HCT116 (cell line): ENCODE data around the gene KRT14. TPM values are rescaled to one million over a fixed set of nuclear protein-coding genes. Genes with fewer than 3 reads are reported as not detected.

Source experiments
- ATAC-seq: fragments of 200-7000 bp; cut with Tn5 transposase; 2 replicates; pipeline ENCODE4 v1.9.1; 2020; ENCODE audit warnings: mild to moderate bottlenecking, moderate library complexity
- BruUV-seq: library from RNA; stranded (reverse); fragments of 400-500 nt; replicated peaks from 2 replicates; lab custom pipeline; 2021; lab: Mats Ljungman, UMichigan
- CTCF ChIA-PET: fragments of 300-600 bp; sonication (Branson Sonifier 250); formaldehyde crosslinking; loops from one replicate; lab custom pipeline; 2021; ENCODE audit warnings: antibody characterized with exemption; lab: Charles Lee
- POLR2A ChIA-PET: fragments of 300-600, 350-600 bp; sonication (Branson Sonifier 250); formaldehyde crosslinking; loops from one replicate; lab custom pipeline; 2021; ENCODE audit warnings: antibody characterized with exemption; lab: Charles Lee
- RAD21 ChIA-PET, 2 experiments: fragments of 300-600 bp; sonication (Branson Sonifier 250); formaldehyde crosslinking; loops; one replicate each; lab custom pipeline; 2023; ENCODE audit warnings: low total read pairs in 2 of 2; ENCODE audit not compliant: uncharacterized antibody in 2 of 2, unreplicated experiment in 2 of 2, low non-redundant PET in 1 of 2; lab: Charles Lee
- DNase-seq: peaks from one replicate; pipeline ENCODE4 v3.0.0-alpha.2; 2010; ENCODE audit warnings: low read depth, low spot score
- H2AFZ ChIP-seq: fragments of 200-600 bp; shearing (Covaris generic), sonication (generic); 2 replicates; pipeline ENCODE4 v1.6.1; 2017; ENCODE audit warnings: low read depth, mixed run types, mixed read lengths, antibody characterized with exemption, low read length; ENCODE audit not compliant: poor library complexity, severe bottlenecking
- H3K27ac ChIP-seq: 2 replicates; pipeline ENCODE4 v1.5.1; 2012; ENCODE audit warnings: low read depth, low read length
- H3K27me3 ChIP-seq: fragments of 200-600 bp; sonication (generic); 2 replicates; pipeline ENCODE4 v1.6.1; 2016; ENCODE audit warnings: mixed run types, low read length, mixed read lengths; ENCODE audit not compliant: insufficient read depth
- H3K36me3 ChIP-seq, 2 experiments: fragments of 200-500 bp in 1 of 2; fragments of 200-600 bp in 1 of 2; sonication (Bioruptor generic) in 1 of 2; sonication (generic) in 1 of 2; 2 replicates each; pipeline versions ENCODE4 v1.5.1 to v1.6.1; 2014 to 2016; ENCODE audit warnings: low read length in 2 of 2, inconsistent platforms in 1 of 2, mixed read lengths in 1 of 2, mixed run types in 1 of 2; ENCODE audit not compliant: insufficient read depth in 2 of 2, control insufficient read depth in 1 of 2
- H3K4me1 ChIP-seq, 2 experiments: fragments of 200-600 bp in 1 of 2; sonication (generic) in 1 of 2; 2 replicates each; pipeline versions ENCODE4 v1.5.1 to v1.6.1; 2012 to 2017; ENCODE audit warnings: low read length in 2 of 2, inconsistent platforms in 1 of 2, mild to moderate bottlenecking in 1 of 2, mixed read lengths in 1 of 2, mixed run types in 1 of 2, moderate library complexity in 1 of 2; ENCODE audit not compliant: insufficient read depth in 2 of 2, control insufficient read depth in 1 of 2
- H3K4me2 ChIP-seq: fragments of 200-600 bp; sonication (generic); 2 replicates; pipeline ENCODE4 v1.6.1; 2017; ENCODE audit warnings: mixed run types, low read length, mixed read lengths
- H3K4me3 ChIP-seq, 2 experiments: fragments of 200-600 bp in 1 of 2; sonication (generic) in 1 of 2; replicated peaks in 1 of 2; 2 replicates each; pipeline ENCODE4 v1.5.1; 2011 to 2016; ENCODE audit warnings: low read length in 2 of 2, control low read depth in 1 of 2, low read depth in 1 of 2, mild to moderate bottlenecking in 1 of 2, mixed read lengths in 1 of 2, mixed run types in 1 of 2
- H3K79me2 ChIP-seq: fragments of 200-600 bp; sonication (generic); 2 replicates; pipeline ENCODE4 v1.6.1; 2017; ENCODE audit warnings: mild to moderate bottlenecking, mixed run types, low read length, moderate library complexity, mixed read lengths; ENCODE audit not compliant: insufficient read depth
- H3K9ac ChIP-seq: fragments of 200-600 bp; sonication (generic); 2 replicates; pipeline ENCODE4 v1.6.1; 2016; ENCODE audit warnings: low read length, mixed read lengths
- H3K9me2 ChIP-seq: fragments of 200-600 bp; sonication (generic), shearing (Covaris generic); 2 replicates; pipeline ENCODE4 v1.6.1; 2017; ENCODE audit warnings: mixed run types, mild to moderate bottlenecking, moderate library complexity; ENCODE audit not compliant: insufficient read depth
- H3K9me3 ChIP-seq, 2 experiments: fragments of 200-500 bp in 1 of 2; fragments of 200-600 bp in 1 of 2; sonication (Bioruptor generic) in 1 of 2; sonication (generic) in 1 of 2; 2 replicates each; pipeline ENCODE4 v1.6.1; 2014 to 2017; ENCODE audit warnings: low read length in 2 of 2, mixed read lengths in 2 of 2, inconsistent platforms in 1 of 2, low read depth in 1 of 2, mild to moderate bottlenecking in 1 of 2, mixed run types in 1 of 2, moderate library complexity in 1 of 2; ENCODE audit not compliant: control insufficient read depth in 1 of 2, insufficient read depth in 1 of 2
- H4K20me1 ChIP-seq: fragments of 200-600 bp; sonication (generic), shearing (Covaris generic); 2 replicates; pipeline ENCODE4 v1.6.1; 2017; ENCODE audit warnings: mixed run types, mild to moderate bottlenecking, moderate library complexity; ENCODE audit not compliant: insufficient read depth
- CBX3 ChIP-seq: IDR thresholded peaks from 2 replicates; pipeline ENCODE4 v1.6.1; 2012; ENCODE audit warnings: low read depth
- CTCF ChIP-seq, 3 experiments: fragments of 200-600 bp in 1 of 3; sonication (generic) in 1 of 3; IDR thresholded peaks in 2 of 3; conservative IDR thresholded peaks in 1 of 3; 2 replicates each; pipeline ENCODE4 v1.5.1; 2012 to 2017; ENCODE audit warnings: low read depth in 2 of 3, low read length in 2 of 3, antibody characterized with exemption in 1 of 3, borderline replicate concordance in 1 of 3, control low read depth in 1 of 3, mild to moderate bottlenecking in 1 of 3, mixed read lengths in 1 of 3, mixed run types in 1 of 3, moderate library complexity in 1 of 3; ENCODE audit not compliant: insufficient read depth in 1 of 3
- ELF1 ChIP-seq: IDR thresholded peaks from 2 replicates; pipeline ENCODE4 v1.6.1; 2012; ENCODE audit warnings: low read depth, borderline replicate concordance
- EZH2 ChIP-seq: fragments of 200-600 bp; sonication (generic); IDR thresholded peaks from 2 replicates; pipeline ENCODE4 v1.6.1; 2017; ENCODE audit warnings: antibody characterized with exemption, mixed run types
- MAX ChIP-seq: IDR thresholded peaks from 2 replicates; pipeline ENCODE4 v1.6.1; 2012
- POLR2A ChIP-seq: IDR thresholded peaks from 2 replicates; pipeline ENCODE4 v1.7.0; 2011; ENCODE audit warnings: borderline replicate concordance; ENCODE audit not compliant: insufficient read depth, insufficient read length; ENCODE audit errors: extremely low read depth
- POLR2AphosphoS5 ChIP-seq: IDR thresholded peaks from 2 replicates; pipeline ENCODE4 v1.6.1; 2011; ENCODE audit warnings: mild to moderate bottlenecking, low read depth, low read length, moderate library complexity
- SIN3A ChIP-seq: IDR thresholded peaks from 2 replicates; pipeline ENCODE4 v1.6.1; 2012; ENCODE audit warnings: low read depth
- YY1 ChIP-seq: IDR thresholded peaks from 2 replicates; pipeline ENCODE4 v1.6.1; 2011; ENCODE audit warnings: low read length, low read depth, moderate library complexity, mild to moderate bottlenecking; ENCODE audit not compliant: insufficient replicate concordance; ENCODE audit errors: extremely low read depth
- ZBTB33 ChIP-seq: IDR thresholded peaks from 2 replicates; pipeline ENCODE4 v1.6.1; 2011; ENCODE audit warnings: mild to moderate bottlenecking, low read length, moderate library complexity; ENCODE audit not compliant: insufficient replicate concordance; ENCODE audit errors: extremely low read depth
- intact Hi-C: fragments of 100-400 bp; cut with micrococcal nuclease; formaldehyde crosslinking; loops from 2 replicates; pipeline ENCODE4 v1.10.0; 2022
- total RNA-seq: library from RNA; stranded (reverse); gene quantifications from one replicate; pipeline ENCODE4 v1.2.1, GENCODE V29; 2021; ENCODE audit not compliant: unreplicated experiment

The KRT14 gene
- total RNA-seq, 1 experiment from 2014 or later = not detected

GRCh38 chr17:41534899-41535546 lies 51.7 kb downstream of the KRT14 start:
- ChIA-PET RAD21 (no interaction called here), POLR2A (interaction anchor here (0.9 to 2.3 kb wide), 4 partner anchors 9 to 14 kb away, joined by 3 to 7 read pairs (median 4); no protein-coding TSS in a partner anchor), CTCF (interaction anchor here (0.7 to 4.9 kb wide), 2 partner anchors 14 to 131 kb away, joined by 3 to 39 read pairs; no protein-coding TSS in a partner anchor)
- H3K36me3 ChIP-seq = no peaks in the 10 kb centered on the region
- no TSS peak for BruUV-seq
- no peaks in the 10 kb centered on the region for H4K20me1 ChIP-seq
- no peaks in the 10 kb centered on the region for H3K9me2 ChIP-seq
- no peak overlapping the region for H3K27ac ChIP-seq
- no peaks in the 10 kb centered on the region for H3K27me3 ChIP-seq
- no peaks in the 10 kb centered on the region for H3K9me3 ChIP-seq
- no peak overlapping the region for H3K4me3 ChIP-seq
- DNase-seq (no peak), ATAC-seq (no peak)
- intact Hi-C loops = no loop called here
- no peak overlapping the region for H3K4me2 ChIP-seq
- TF ChIP-seq POLR2A (no peak), CTCF (IDR thresholded peaks at IDR 0.05 in 2 of 3, conservative IDR thresholded peaks at IDR 0.05 in 1 of 3; ENCODE audit: borderline replicate concordance in 1 of 3, insufficient read depth in 1 of 3, low read depth in 2 of 3, low read length in 2 of 3) (peak in 1 of 3 experiments; percentile 7; a peak in 1 of 6 replicates)
- H3K79me2 ChIP-seq = no peaks in the 10 kb centered on the region
- H3K9ac ChIP-seq = no peak overlapping the region
- peaks cover 28 to 76% of the 10 kb centered on the region in 2 experiments for H3K4me1 ChIP-seq
- H2AFZ ChIP-seq = no peak overlapping the region

GRCh38 chr17:41533613-41534012 lies 53.1 kb downstream of the KRT14 start:
- Histone ChIP-seq H3K27ac (no peak overlapping the region), H4K20me1 (no peaks in the 10 kb centered on the region), H3K9ac (no peak overlapping the region), H3K27me3 (no peaks in the 10 kb centered on the region), H3K9me3 (no peaks in the 10 kb centered on the region), H3K4me3 (no peak overlapping the region), H3K79me2 (peaks cover 9% of the 10 kb centered on the region; the same call in 1 of the 2 replicates), H3K9me2 (no peaks in the 10 kb centered on the region), H2AFZ (no peak overlapping the region)
- intact Hi-C loops = no loop called here
- no peak for ATAC-seq
- TF ChIP-seq EZH2 = no peak
- TF ChIP-seq CBX3 = no peak
- TF ChIP-seq SIN3A = no peak
- no peak for TF ChIP-seq YY1
- no peak for TF ChIP-seq POLR2AphosphoS5
- TF ChIP-seq ELF1 = no peak
- TF ChIP-seq MAX = no peak
- TF ChIP-seq ZBTB33 = no peak
- TF ChIP-seq, all 23 proteins: peak for 0
- Histone ChIP-seq H3K4me1 (peaks cover 41 to 81% of the 10 kb centered on the region in 2 experiments), H3K36me3 (no peaks in the 10 kb centered on the region), H3K4me2 (no peak overlapping the region)
- no peak for DNase-seq
- ChIA-PET POLR2A (interaction anchor here (1.4 to 2.5 kb wide), 3 partner anchors 12 to 155 kb away, joined by 5 to 10 read pairs (median 9); partner anchors contain the start of gene EIF1), RAD21 (no interaction called here), CTCF (interaction anchor here (0.7 to 1.5 kb wide), 3 partner anchors 15 to 129 kb away, joined by 3 to 7 read pairs (median 3); no protein-coding TSS in a partner anchor)
- BruUV-seq = no TSS peak
